Tibial nerve (tissue), 4 donors: ENCODE measurements around the gene TMEM219.

ENCODE experiments used
- EP300 ChIP-seq, 2 donors: sonication (generic); formaldehyde crosslinking; IDR thresholded peaks; one replicate each; pipeline ENCODE4 v1.6.1; 2017; ENCODE audit warnings: antibody characterized with exemption in 2 of 2, mild to moderate bottlenecking in 1 of 2
- POLR2A ChIP-seq, 2 donors: fragments of 450-650 bp; IDR thresholded peaks; one replicate each; pipeline ENCODE4 v1.6.1; 2017; ENCODE audit warnings: antibody characterized with exemption in 2 of 2, mild to moderate bottlenecking in 2 of 2, moderate library complexity in 2 of 2
- TF ChIP-seq, protein P1 (sequence below), 5 experiments: fragments of 200-600 bp in 3 of 5; fragments of 450-650 bp in 2 of 5; sonication (generic) in 3 of 5; IDR thresholded peaks; one replicate each; pipeline ENCODE4 v1.5.1; 2016 to 2019; ENCODE audit warnings: antibody characterized with exemption in 5 of 5, mild to moderate bottlenecking in 3 of 5, moderate library complexity in 2 of 5

DNA sequence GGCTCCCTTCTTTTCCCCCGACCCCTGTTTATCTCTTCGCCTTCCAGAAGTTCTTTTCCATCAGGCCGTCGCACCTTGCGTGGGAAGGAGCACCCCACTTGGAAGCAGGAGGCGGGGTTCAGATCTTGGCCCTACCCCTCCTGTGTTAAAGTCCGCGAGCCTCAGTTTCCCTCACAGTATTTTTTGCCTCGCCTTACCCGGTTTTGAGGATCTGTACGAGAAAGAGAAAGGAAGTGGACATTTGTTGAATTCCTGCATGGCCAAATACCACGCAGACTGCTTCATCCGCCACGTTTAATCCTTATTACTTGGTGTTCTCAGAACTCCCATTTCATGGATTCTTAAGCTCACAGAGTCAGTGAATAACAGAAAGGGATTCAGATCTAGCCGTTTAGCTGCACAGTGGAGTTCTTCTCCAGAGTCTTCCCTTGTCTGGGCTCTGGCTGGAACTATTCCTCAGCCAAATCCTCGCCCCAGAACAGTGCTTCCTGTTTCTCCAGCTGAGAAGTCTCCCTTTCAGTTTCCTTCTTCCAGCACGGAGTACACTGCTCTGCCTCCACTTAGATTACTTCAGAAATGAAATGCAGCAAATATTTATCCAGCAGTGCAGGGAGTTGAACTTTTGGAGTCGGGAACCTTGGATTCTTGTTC is 590 bp downstream of the TMEM219 start:
- TF ChIP-seq, protein P1, sequence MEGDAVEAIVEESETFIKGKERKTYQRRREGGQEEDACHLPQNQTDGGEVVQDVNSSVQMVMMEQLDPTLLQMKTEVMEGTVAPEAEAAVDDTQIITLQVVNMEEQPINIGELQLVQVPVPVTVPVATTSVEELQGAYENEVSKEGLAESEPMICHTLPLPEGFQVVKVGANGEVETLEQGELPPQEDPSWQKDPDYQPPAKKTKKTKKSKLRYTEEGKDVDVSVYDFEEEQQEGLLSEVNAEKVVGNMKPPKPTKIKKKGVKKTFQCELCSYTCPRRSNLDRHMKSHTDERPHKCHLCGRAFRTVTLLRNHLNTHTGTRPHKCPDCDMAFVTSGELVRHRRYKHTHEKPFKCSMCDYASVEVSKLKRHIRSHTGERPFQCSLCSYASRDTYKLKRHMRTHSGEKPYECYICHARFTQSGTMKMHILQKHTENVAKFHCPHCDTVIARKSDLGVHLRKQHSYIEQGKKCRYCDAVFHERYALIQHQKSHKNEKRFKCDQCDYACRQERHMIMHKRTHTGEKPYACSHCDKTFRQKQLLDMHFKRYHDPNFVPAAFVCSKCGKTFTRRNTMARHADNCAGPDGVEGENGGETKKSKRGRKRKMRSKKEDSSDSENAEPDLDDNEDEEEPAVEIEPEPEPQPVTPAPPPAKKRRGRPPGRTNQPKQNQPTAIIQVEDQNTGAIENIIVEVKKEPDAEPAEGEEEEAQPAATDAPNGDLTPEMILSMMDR (IDR thresholded peaks at IDR 0.05), result no peak
- no peak for TF ChIP-seq POLR2A (IDR thresholded peaks at IDR 0.05)
- no peak for TF ChIP-seq EP300 (IDR thresholded peaks at IDR 0.05)
